ENCODE data around the gene AKAP13.
"Not testable (repeated sequence)": the region's sequence is repeated elsewhere in the genome, so short reads cannot be mapped to it uniquely, and the experiment has no call there.

Gene AKAP13

GRCh38 chr15:85451099-85451700 is 70.8 kb downstream of the AKAP13 start:
- DNase-seq: no peak

GRCh38 chr15:85452436-85452835 is 72.0 kb downstream of the AKAP13 start:
- DNase-seq: no peak

DNA sequence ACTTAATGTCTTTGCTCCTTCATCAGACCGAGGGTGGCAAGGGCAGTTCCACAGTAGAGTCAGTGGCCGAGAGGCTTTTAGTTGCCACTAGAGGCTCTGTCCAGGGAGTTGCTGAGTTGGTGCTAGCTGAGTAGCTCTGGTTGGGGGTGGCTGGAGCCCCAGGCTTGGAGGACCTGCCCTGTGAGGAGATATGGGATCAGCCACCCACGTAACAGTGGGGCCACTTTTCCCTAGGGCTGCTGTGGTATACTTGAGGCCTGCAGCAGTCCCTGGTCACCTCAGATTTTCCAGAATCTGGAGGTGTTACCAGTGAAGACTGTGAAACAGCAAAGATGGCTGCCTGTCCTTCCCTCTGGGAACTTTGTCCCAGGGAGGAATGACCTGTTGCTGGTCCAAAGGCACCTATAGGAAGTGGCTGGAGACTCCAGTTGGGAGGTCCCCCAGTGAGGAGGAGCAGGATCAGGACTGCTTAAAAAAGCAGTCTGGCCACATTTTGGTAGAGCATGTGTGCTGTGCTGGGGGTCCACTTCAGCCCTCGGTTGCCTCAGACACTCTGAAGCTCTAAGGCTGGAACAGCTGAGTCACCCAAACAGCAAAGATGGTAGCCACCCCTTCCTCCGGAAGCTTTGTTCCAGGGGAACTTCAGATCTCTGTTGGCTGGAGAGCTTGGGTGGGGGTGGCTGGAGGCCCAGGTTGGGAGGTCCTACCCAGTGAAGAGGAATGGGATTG is 72.9 kb downstream of the AKAP13 start:
- no peak for DNase-seq

GRCh38 chr15:85454403-85454802 is 74.0 kb downstream of the AKAP13 start:
- DNase-seq: no peak

DNA sequence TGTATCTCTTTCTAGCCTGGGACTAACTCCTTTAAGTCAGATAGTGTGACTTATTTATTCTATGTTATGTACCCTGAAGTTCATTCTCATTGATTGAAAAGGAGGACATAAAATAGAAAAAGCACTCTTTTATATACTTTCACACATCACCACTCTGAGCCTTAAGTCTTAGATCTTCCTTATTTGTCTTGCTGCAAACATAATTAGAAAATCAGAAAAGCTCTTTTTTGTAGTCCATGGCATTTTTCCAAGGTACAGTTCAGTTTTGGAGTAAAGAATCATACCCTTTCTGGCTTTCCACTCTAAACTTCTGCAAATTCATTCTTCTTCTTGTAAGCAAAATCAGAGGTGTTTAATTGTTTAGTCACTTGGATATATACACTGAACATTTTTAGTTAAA is 75.5 kb downstream of the AKAP13 start:
- no peak for DNase-seq

DNA sequence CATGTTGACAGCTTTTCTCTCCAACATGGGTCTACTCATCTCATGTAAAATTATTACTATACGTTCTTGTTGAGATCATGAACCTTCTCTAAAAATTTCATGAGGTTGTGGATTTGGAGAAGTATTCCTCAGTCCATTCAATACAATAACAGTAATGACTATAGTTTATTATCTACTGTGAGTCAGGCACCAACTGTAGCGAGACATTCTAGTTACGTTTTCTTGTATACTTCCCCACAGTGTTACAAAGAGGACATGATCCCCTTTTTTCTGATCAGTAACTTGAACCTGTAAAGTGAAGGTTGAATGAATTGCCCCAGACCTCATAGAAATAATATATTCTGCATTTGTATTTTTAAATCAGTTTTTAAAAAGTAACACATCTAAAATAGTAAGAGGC is 76.4 kb downstream of the AKAP13 start:
- no peak for DNase-seq

GRCh38 chr15:85457392-85457968 is 77.1 kb downstream of the AKAP13 start:
- no peak for DNase-seq

GRCh38 chr15:85458764-85459163 is 78.4 kb downstream of the AKAP13 start:
- no peak for DNase-seq

DNA sequence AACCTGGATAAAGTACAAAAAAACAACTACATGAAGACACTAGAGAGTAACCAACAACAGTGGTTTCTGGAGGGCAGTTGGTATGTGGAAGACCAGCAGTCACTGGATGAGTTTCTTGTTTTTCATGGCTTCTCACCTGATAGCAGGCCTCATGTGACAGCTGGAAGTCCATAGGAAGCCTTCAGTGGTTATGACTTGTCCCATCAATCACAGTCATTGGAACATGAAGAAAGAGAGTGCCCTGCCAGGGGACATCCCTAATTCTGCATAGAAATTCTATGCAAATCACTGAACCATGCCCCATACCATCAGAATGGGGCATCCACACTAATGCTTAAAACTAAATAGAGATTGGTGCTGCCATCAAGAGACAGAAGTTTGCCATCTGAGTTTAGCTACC is 81.6 kb downstream of the AKAP13 start:
- no peak for DNase-seq

- DNase-seq: no peak
These were observed 83.0 kb downstream of the AKAP13 start for GRCh38 chr15:85463276-85463892.

GRCh38 chr15:85463976-85464375 is 83.6 kb downstream of the AKAP13 start:
- DNase-seq: no peak

GRCh38 chr15:85464471-85464870 is 84.1 kb downstream of the AKAP13 start:
- DNase-seq: no peak

DNA sequence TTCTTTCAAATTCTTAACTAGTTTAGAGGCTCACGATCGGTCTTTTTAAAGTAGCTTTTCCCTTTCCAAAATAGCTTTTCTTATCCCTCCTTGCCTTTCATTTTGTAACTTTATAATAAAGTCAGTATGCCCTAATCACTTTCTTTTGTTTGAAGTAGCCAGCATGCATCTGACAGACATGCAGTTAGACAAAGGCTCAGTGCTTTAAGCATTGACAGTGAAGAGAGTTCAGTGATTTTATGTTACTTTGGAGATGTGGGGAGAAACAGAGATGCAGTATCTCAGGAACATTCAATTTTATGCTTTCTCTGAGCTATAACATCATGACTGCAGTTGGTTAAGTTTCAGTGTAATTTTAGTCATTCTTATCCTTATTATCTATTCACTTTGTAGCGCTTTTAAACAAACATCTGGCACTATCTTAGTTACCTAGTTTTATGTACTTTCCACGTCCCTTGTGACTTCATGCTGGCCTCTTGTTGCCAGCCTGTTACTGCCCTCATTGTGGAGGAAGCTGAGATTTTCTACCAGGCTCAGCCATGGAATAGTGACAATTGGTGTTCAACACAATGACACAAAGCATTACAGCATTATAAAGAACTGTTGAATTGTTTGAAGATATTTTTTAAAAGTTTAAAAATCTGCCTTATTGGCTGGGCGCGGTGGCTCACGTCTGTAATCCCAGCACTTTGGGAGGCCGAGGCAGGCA is 90.3 kb downstream of the AKAP13 start:
- no peak for DNase-seq

DNA sequence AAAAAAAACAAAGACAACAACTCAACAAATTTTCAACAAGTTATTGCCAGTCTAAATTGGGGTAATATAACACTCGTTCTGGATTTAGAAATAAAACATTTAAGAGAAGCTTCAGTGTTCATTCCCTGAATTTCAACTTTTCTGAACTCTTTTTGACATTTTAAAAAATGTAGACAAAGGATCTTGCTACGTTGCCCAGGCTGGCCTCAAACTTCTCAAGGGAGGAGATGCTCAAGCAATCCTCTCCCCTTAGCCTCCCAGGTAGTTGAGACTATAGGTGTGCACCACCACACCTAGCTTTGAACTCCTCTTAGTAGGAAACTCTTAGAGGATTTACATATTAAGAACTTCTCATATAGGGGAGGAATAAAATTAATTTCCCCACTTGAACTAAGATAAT is 91.9 kb downstream of the AKAP13 start:
- no peak for DNase-seq

- no peak for DNase-seq
These were observed 93.1 kb downstream of the AKAP13 start for GRCh38 chr15:85473455-85473854.

GRCh38 chr15:85474700-85475316 is 94.4 kb downstream of the AKAP13 start:
- no peak for DNase-seq

- DNase-seq: no peak
These were observed 94.9 kb downstream of the AKAP13 start for GRCh38 chr15:85475317-85475701.

DNA sequence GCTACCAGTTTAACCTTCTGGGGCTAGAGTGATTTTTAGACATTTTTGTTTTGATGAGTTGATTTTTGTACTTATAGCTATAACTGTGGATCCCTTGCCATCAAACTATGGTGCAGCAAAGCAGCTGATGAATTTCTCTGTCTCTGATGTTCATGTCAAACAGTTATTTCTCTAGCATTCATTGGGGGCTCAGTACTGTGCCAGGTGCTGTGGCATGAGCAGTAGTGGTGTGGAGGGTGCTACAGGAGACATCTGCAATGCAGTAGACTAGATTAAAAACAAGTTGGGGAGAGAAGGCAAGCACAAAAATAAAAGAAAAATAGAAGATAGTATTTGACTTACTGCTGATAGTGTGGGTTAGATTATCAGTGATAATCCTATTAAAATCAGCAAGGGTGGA is 95.3 kb downstream of the AKAP13 start:
- no peak for DNase-seq

DNA sequence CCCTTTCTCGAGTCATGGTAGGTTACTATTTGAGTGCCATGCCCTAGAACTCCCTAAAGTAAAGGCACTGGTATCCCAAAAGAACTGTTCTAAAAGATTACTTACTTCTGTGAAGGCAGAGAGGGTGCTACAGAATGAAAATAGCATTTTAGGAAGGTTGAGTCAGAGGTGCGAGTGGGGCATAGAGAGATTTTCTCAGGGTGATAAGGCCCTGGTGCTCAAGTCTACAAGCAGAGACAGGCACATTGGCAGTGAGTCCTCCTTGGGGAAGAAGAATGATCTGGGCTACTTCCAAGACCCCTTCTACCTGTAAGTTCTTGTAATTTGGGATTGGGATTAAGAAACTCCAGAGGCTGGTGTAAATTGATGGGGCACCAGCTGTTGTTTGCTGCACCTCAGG is 96.7 kb downstream of the AKAP13 start:
- no peak for DNase-seq

GRCh38 chr15:85477730-85478129 is 97.3 kb downstream of the AKAP13 start:
- DNase-seq: no peak

GRCh38 chr15:85479071-85479647 is 98.8 kb downstream of the AKAP13 start:
- no peak for DNase-seq

DNA sequence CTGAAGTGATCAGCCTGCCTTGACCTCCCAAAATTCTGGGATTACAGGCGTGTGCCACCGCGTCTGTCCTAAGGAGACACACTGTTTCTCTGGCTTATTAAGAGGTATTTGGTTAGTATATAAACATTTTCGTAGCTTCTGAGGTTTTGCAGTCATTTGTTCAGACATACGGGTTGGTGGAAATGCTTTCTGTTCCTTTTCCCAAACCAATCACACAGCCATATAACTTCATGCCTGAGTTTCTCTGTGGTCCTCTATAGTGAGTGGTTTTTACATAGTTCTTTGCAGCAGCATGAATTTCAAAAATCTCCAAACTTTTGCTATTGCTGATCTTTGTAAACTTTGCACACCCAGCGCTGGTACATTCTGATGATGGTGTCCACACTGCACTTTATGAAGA is 100.5 kb downstream of the AKAP13 start:
- no peak for DNase-seq

DNA sequence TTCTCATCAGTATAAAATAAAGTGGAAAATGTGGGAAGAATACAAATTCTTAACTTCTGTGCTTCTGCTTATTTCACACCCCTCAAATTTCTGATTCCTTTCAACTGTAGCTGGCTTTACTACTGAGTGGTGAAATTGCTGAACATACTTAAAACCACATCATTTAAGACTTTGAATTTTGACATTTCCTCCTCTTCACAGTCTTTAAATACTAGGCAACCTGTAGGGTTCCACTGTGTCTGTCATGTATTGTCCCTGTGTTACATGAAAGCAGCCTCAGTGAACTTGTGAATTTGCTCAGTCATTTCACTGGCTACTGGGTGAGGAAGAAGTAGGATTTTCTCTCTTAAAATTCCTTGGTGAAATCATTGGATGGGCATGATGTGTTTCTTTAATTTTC is 101.1 kb downstream of the AKAP13 start:
- not testable (repeated sequence) for DNase-seq

Data from NCI-H2029 (cell line).